Nephron progenitor cell (in vitro differentiated cells): ENCODE results near the gene ADAMTS18.

Source experiments
- DNase-seq: peaks from one replicate; pipeline ENCODE4 v3.0.0; 2021
- H3K27ac Mint-ChIP-seq: 2 replicates; pipeline ENCODE4 v1.8.0; 2021; ENCODE audit warnings: mild to moderate bottlenecking, moderate library complexity, mixed read lengths
- H3K27me3 Mint-ChIP-seq: 2 replicates; pipeline ENCODE4 v1.8.0; 2021; ENCODE audit warnings: mild to moderate bottlenecking, low read depth, mixed read lengths; ENCODE audit not compliant: poor library complexity
- H3K36me3 Mint-ChIP-seq: 2 replicates; pipeline ENCODE4 v1.8.0; 2021; ENCODE audit warnings: low read depth, mixed read lengths
- H3K4me1 Mint-ChIP-seq: 2 replicates; pipeline ENCODE4 v1.8.0; 2021; ENCODE audit warnings: mixed read lengths
- H3K4me3 Mint-ChIP-seq: 2 replicates; pipeline ENCODE4 v1.8.0; 2021; ENCODE audit warnings: mild to moderate bottlenecking, moderate library complexity, mixed read lengths
- H3K9me3 Mint-ChIP-seq: 2 replicates; pipeline ENCODE4 v1.8.0; 2021; ENCODE audit warnings: mild to moderate bottlenecking, moderate library complexity, mixed read lengths
- CTCF ChIP-seq: fragments of 200-600 bp; sonication (generic); IDR thresholded peaks from 2 replicates; pipeline ENCODE4 v1.5.0; 2021; ENCODE audit warnings: antibody characterized with exemption

ADAMTS18 gene

GRCh38 chr16:77385481-77385880 lies 49.4 kb downstream of the ADAMTS18 start:
- Mint-ChIP-seq H3K4me1 (no peaks in the 10 kb centered on the region), H3K27me3 (peaks cover 7% of the 10 kb centered on the region), H3K4me3 (no peak overlapping the region), H3K27ac (no peak overlapping the region), H3K9me3 (peaks cover 3% of the 10 kb centered on the region), H3K36me3 (no peaks in the 10 kb centered on the region)
- DNase-seq = no peak
- no peak for TF ChIP-seq CTCF

GRCh38 chr16:77383606-77384187 lies 51.1 kb downstream of the ADAMTS18 start:
- Mint-ChIP-seq H3K9me3 (peaks cover 3% of the 10 kb centered on the region), H3K27me3 (peaks cover 7% of the 10 kb centered on the region), H3K36me3 (no peaks in the 10 kb centered on the region), H3K4me3 (no peak overlapping the region), H3K4me1 (no peaks in the 10 kb centered on the region), H3K27ac (no peak overlapping the region)
- DNase-seq = no peak
- TF ChIP-seq CTCF = no peak

- no peak overlapping the region for H3K4me3 Mint-ChIP-seq
- no peaks in the 10 kb centered on the region for H3K36me3 Mint-ChIP-seq
- no peaks in the 10 kb centered on the region for H3K9me3 Mint-ChIP-seq
- no peak for TF ChIP-seq CTCF
- DNase-seq = no peak
- H3K27me3 Mint-ChIP-seq = peaks cover 6% of the 10 kb centered on the region
- H3K4me1 Mint-ChIP-seq = no peaks in the 10 kb centered on the region
- H3K27ac Mint-ChIP-seq = no peak overlapping the region
These were observed 58.5 kb downstream of the ADAMTS18 start for GRCh38 chr16:77376358-77376757.

GRCh38 chr16:77375396-77375795 lies 59.4 kb downstream of the ADAMTS18 start:
- no peak overlapping the region for H3K27ac Mint-ChIP-seq
- TF ChIP-seq CTCF = no peak
- peaks cover 6% of the 10 kb centered on the region for H3K27me3 Mint-ChIP-seq
- H3K9me3 Mint-ChIP-seq = no peaks in the 10 kb centered on the region
- no peaks in the 10 kb centered on the region for H3K36me3 Mint-ChIP-seq
- H3K4me1 Mint-ChIP-seq = no peaks in the 10 kb centered on the region
- DNase-seq = no peak
- no peak overlapping the region for H3K4me3 Mint-ChIP-seq

GRCh38 chr16:77374384-77374783 lies 60.5 kb downstream of the ADAMTS18 start:
- no peak for DNase-seq
- Mint-ChIP-seq H3K4me3 (no peak overlapping the region), H3K36me3 (no peaks in the 10 kb centered on the region), H3K4me1 (no peaks in the 10 kb centered on the region), H3K27me3 (peaks cover 6% of the 10 kb centered on the region), H3K9me3 (no peaks in the 10 kb centered on the region), H3K27ac (no peak overlapping the region)
- TF ChIP-seq CTCF = no peak

- Mint-ChIP-seq H3K9me3 (no peaks in the 10 kb centered on the region), H3K36me3 (no peaks in the 10 kb centered on the region), H3K27ac (no peak overlapping the region), H3K4me3 (no peak overlapping the region), H3K27me3 (peaks cover 6% of the 10 kb centered on the region), H3K4me1 (no peaks in the 10 kb centered on the region)
- no peak for DNase-seq
- no peak for TF ChIP-seq CTCF
These were observed 61.1 kb downstream of the ADAMTS18 start for GRCh38 chr16:77373726-77374125.
